Osteocyte (in vitro differentiated cells): Measurements from ENCODE around the gene LASP1. TPM values are rescaled to one million over a fixed set of nuclear protein-coding genes. Genes with fewer than 3 reads are reported as not detected.

ENCODE experiments used
- DNase-seq: peaks from one replicate; pipeline ENCODE4 v3.0.0; 2021; ENCODE audit warnings: mixed read lengths; ENCODE audit not compliant: unreplicated experiment; ENCODE audit errors: extremely low spot score
- H3K27ac Mint-ChIP-seq: one replicate; pipeline ENCODE4 v1.8.0; 2021; ENCODE audit warnings: mild to moderate bottlenecking, mixed read lengths; ENCODE audit not compliant: unreplicated experiment
- H3K27me3 Mint-ChIP-seq: one replicate; pipeline ENCODE4 v1.8.0; 2021; ENCODE audit warnings: mixed read lengths; ENCODE audit not compliant: unreplicated experiment
- H3K36me3 Mint-ChIP-seq: one replicate; pipeline ENCODE4 v1.8.0; 2021; ENCODE audit warnings: mixed read lengths; ENCODE audit not compliant: unreplicated experiment
- H3K4me1 Mint-ChIP-seq: one replicate; pipeline ENCODE4 v1.8.0; 2021; ENCODE audit warnings: mixed read lengths; ENCODE audit not compliant: unreplicated experiment
- H3K4me3 Mint-ChIP-seq: one replicate; pipeline ENCODE4 v1.8.0; 2021; ENCODE audit warnings: mild to moderate bottlenecking, moderate library complexity, mixed read lengths; ENCODE audit not compliant: unreplicated experiment
- H3K9me3 Mint-ChIP-seq: one replicate; pipeline ENCODE4 v1.8.0; 2021; ENCODE audit warnings: mixed read lengths; ENCODE audit not compliant: unreplicated experiment
- CTCF ChIP-seq: fragments of 200-600 bp; sonication (generic); IDR thresholded peaks from 2 replicates; pipeline ENCODE4 v1.5.0; 2021; ENCODE audit warnings: antibody characterized with exemption, mild to moderate bottlenecking, moderate library complexity
- total RNA-seq: library from RNA; stranded (reverse); gene quantifications from 2 replicates; pipeline ENCODE4 v1.2.1, GENCODE V29; 2021

Gene LASP1
- total RNA-seq, 1 donor from 2014 or later: 402 TPM

GRCh38 chr17:38871247-38872015, 1.6 kb downstream of the LASP1 start:
- H3K4me1 Mint-ChIP-seq: peaks cover 68% of the 10 kb centered on the region
- peak overlapping the region; percentile 94 for H3K4me3 Mint-ChIP-seq
- H3K27ac Mint-ChIP-seq: peak overlapping the region; percentile 84
- H3K9me3 Mint-ChIP-seq: no peaks in the 10 kb centered on the region
- H3K27me3 Mint-ChIP-seq: no peaks in the 10 kb centered on the region
- peaks cover 4% of the 10 kb centered on the region for H3K36me3 Mint-ChIP-seq
- DNase-seq: no peak
- peak; percentile 22 for TF ChIP-seq CTCF

DNA sequence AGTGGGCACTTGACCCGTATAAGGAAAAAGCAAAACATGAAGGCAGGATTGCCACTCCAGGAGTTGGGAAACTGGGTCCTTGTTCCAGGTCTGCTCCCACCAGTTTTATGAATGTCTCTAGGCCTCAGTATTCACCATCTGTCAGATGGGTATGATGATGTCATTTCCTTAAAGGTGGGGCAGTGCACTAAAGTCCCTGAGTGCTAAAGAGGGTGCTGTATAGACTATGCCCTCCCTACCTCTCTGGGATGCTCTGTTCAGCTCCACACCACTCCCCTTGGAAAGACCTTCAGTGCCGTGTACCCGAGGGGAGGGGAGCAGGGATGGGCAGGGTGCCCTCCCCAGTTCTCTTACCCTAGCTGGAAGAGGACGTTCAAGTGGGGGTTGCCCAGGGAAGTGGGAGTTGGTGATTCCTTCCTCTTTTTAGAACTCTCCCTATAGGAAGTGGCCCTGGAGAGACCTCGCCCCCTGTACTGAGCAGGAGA, 2.2 kb downstream of the LASP1 start:
- Mint-ChIP-seq H3K36me3 (peaks cover 7% of the 10 kb centered on the region), H3K9me3 (no peaks in the 10 kb centered on the region), H3K27ac (peak overlapping the region; percentile 84), H3K4me1 (peaks cover 74% of the 10 kb centered on the region), H3K27me3 (no peaks in the 10 kb centered on the region), H3K4me3 (peak overlapping the region; percentile 94)
- TF ChIP-seq CTCF: no peak
- DNase-seq: no peak

- peaks cover 76% of the 10 kb centered on the region for H3K4me1 Mint-ChIP-seq
- H3K36me3 Mint-ChIP-seq: peaks cover 7% of the 10 kb centered on the region
- peak overlapping the region; percentile 94 for H3K4me3 Mint-ChIP-seq
- no peak for DNase-seq
- H3K27me3 Mint-ChIP-seq: no peaks in the 10 kb centered on the region
- H3K9me3 Mint-ChIP-seq: no peaks in the 10 kb centered on the region
- peak overlapping the region; percentile 84 for H3K27ac Mint-ChIP-seq
- no peak for TF ChIP-seq CTCF
Measured at GRCh38 chr17:38872671-38873385, 3.0 kb downstream of the LASP1 start.

GRCh38 chr17:38873640-38874380, 4.0 kb downstream of the LASP1 start:
- H3K4me1 Mint-ChIP-seq: peaks cover 76% of the 10 kb centered on the region
- no peak for DNase-seq
- no peaks in the 10 kb centered on the region for H3K27me3 Mint-ChIP-seq
- H3K4me3 Mint-ChIP-seq: peak overlapping the region; percentile 69
- H3K36me3 Mint-ChIP-seq: peaks cover 11% of the 10 kb centered on the region
- TF ChIP-seq CTCF: no peak
- H3K9me3 Mint-ChIP-seq: no peaks in the 10 kb centered on the region
- H3K27ac Mint-ChIP-seq: peak overlapping the region; percentile 84
